Keratinocyte (primary cell): Measurements from ENCODE around the gene ALOXE3. TPM values are rescaled to one million over a fixed set of nuclear protein-coding genes. Genes with fewer than 3 reads are reported as not detected.

Source experiments
- DNase-seq: peaks from one replicate; pipeline ENCODE4 v3.0.0-alpha.2; 2011; ENCODE audit warnings: low read depth, missing footprints, low spot score
- FAIRE-seq: peaks from 2 replicates; lab custom pipeline; 2011; peaks lifted over from hg19 to GRCh38; lab: Jason Lieb, UNC
- H2AFZ ChIP-seq: 2 replicates; pipeline ENCODE4 v1.6.0; 2012; ENCODE audit warnings: low read length, control low read depth, inconsistent platforms; ENCODE audit not compliant: control insufficient read depth
- H3K27ac ChIP-seq: 2 replicates; pipeline ENCODE4 v1.5.1; 2011; ENCODE audit warnings: low read length; ENCODE audit not compliant: control insufficient read depth, insufficient read depth
- H3K27me3 ChIP-seq: 3 replicates; pipeline ENCODE4 v1.6.0; 2011; ENCODE audit warnings: low read length; ENCODE audit not compliant: control insufficient read depth, insufficient read depth; ENCODE audit errors: extremely low read depth
- H3K36me3 ChIP-seq, 2 experiments: 2 replicates in 1 of 2; 3 replicates in 1 of 2; pipeline ENCODE4 v1.5.1; 2011; ENCODE audit warnings: low read length in 2 of 2, mild to moderate bottlenecking in 1 of 2; ENCODE audit not compliant: control insufficient read depth in 2 of 2, insufficient read depth in 2 of 2; ENCODE audit errors: extremely low read depth in 1 of 2
- H3K4me1 ChIP-seq: 3 replicates; pipeline ENCODE4 v1.5.1; 2011; ENCODE audit warnings: low read length; ENCODE audit not compliant: control insufficient read depth, insufficient read depth; ENCODE audit errors: extremely low read depth
- H3K4me2 ChIP-seq: 3 replicates; pipeline ENCODE4 v1.6.0; 2011; ENCODE audit warnings: low read depth, low read length; ENCODE audit not compliant: control insufficient read depth, insufficient read depth; ENCODE audit errors: extremely low read depth
- H3K4me3 ChIP-seq, 3 experiments: fragments of 200-600 bp in 1 of 3; sonication (generic) in 1 of 3; 2 replicates in 2 of 3; 3 replicates in 1 of 3; pipeline ENCODE4 v1.5.1; 2011 to 2016; ENCODE audit warnings: low read length in 3 of 3, mild to moderate bottlenecking in 3 of 3, control low read depth in 2 of 3, inconsistent platforms in 1 of 3, low read depth in 1 of 3, mixed read lengths in 1 of 3, mixed run types in 1 of 3, moderate library complexity in 1 of 3; ENCODE audit not compliant: control insufficient read depth in 2 of 3, insufficient read depth in 2 of 3; ENCODE audit errors: extremely low read depth in 1 of 3
- H3K79me2 ChIP-seq: 2 replicates; pipeline ENCODE4 v1.6.0; 2012; ENCODE audit warnings: low read length; ENCODE audit not compliant: control insufficient read depth, insufficient read depth
- H3K9ac ChIP-seq: 3 replicates; pipeline ENCODE4 v1.6.0; 2011; ENCODE audit warnings: low read length; ENCODE audit not compliant: control insufficient read depth, insufficient read depth; ENCODE audit errors: extremely low read depth
- H3K9me1 ChIP-seq: 3 replicates; pipeline ENCODE4 v1.6.0; 2011; ENCODE audit warnings: low read length; ENCODE audit not compliant: control insufficient read depth, insufficient read depth; ENCODE audit errors: extremely low read depth
- H3K9me3 ChIP-seq: 2 replicates; pipeline ENCODE4 v1.5.1; 2012; ENCODE audit warnings: low read depth, low read length; ENCODE audit not compliant: control insufficient read depth
- H4K20me1 ChIP-seq: 3 replicates; pipeline ENCODE4 v1.6.0; 2011; ENCODE audit warnings: low read length; ENCODE audit not compliant: control insufficient read depth, insufficient read depth; ENCODE audit errors: extremely low read depth
- EZH2 ChIP-seq: IDR thresholded peaks from one replicate; pipeline ENCODE4 v1.6.1; 2012; ENCODE audit warnings: inconsistent platforms, mild to moderate bottlenecking, low read length, moderate library complexity
- dilution Hi-C: fragments of 300-500 bp; cut with MboI; formaldehyde crosslinking; loops from one replicate; pipeline ENCODE4 v1.7.0; 2020; ENCODE audit warnings: low sequenced_read_pairs; ENCODE audit not compliant: extremely low pct_ligation_motif_present
- polyA plus RNA-seq, 5 experiments: library from polyadenylated mRNA; depleted of rRNA in 3 of 5; stranded (reverse) in 3 of 5; stranded (forward) in 1 of 5; unstranded in 1 of 5; fragments of >200 nt; gene quantifications; 1 replicate in 1 of 5; 2 replicates in 3 of 5; 3 replicates in 1 of 5; pipeline versions ENCODE4 v1.2.1 to v1.2.3, GENCODE V29; 2011 to 2012; ENCODE audit warnings: missing spikeins in 2 of 5, low read depth in 1 of 5, low replicate concordance in 1 of 5
- TF ChIP-seq, protein P1 (sequence below), 3 experiments: IDR thresholded peaks in 1 of 3; conservative IDR thresholded peaks in 1 of 3; optimal IDR thresholded peaks in 1 of 3; 2 replicates in 2 of 3; 3 replicates in 1 of 3; pipeline versions ENCODE3 to v1.5.1; 2011; ENCODE audit warnings: low read length in 3 of 3, mild to moderate bottlenecking in 3 of 3, moderate library complexity in 2 of 3, control low read depth in 1 of 3, inconsistent platforms in 1 of 3; ENCODE audit not compliant: insufficient read depth in 2 of 3; ENCODE audit errors: extremely low read depth in 1 of 3

The ALOXE3 gene
- polyA plus RNA-seq, 1 donor (not counting 4 experiments of a cell fraction or from before 2014, with no cell fraction given): 2.7 TPM

DNA sequence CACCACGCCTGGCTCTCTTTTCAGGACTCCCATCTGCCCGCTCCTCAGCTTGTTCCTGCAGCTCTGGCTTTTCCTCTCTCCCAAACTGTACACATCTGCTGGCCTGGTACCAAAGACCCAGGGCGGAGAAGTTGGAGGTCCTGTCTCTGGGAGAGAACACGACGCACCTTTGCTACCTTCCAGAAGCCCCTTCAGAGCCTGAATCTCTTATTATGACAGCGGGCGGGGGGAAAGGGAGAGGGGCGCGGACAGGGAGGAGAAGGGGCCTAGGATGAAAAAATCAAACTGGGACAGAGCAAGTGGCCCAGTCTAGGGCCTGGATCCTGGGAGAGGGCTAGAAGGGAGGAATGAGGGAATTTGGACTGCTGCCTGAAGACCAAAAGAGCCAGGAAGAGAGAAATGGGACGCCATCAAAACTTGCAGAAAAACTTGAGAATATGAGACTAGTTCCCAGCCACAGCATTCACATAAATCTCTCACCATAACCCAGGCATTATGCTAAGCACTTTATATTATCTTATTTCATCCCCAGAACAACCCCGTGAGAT lies 36.4 kb upstream of the ALOXE3 start:
- no peak for FAIRE-seq
- TF ChIP-seq, protein P1, sequence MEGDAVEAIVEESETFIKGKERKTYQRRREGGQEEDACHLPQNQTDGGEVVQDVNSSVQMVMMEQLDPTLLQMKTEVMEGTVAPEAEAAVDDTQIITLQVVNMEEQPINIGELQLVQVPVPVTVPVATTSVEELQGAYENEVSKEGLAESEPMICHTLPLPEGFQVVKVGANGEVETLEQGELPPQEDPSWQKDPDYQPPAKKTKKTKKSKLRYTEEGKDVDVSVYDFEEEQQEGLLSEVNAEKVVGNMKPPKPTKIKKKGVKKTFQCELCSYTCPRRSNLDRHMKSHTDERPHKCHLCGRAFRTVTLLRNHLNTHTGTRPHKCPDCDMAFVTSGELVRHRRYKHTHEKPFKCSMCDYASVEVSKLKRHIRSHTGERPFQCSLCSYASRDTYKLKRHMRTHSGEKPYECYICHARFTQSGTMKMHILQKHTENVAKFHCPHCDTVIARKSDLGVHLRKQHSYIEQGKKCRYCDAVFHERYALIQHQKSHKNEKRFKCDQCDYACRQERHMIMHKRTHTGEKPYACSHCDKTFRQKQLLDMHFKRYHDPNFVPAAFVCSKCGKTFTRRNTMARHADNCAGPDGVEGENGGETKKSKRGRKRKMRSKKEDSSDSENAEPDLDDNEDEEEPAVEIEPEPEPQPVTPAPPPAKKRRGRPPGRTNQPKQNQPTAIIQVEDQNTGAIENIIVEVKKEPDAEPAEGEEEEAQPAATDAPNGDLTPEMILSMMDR (optimal IDR thresholded peaks at IDR 0.05 in 1 of 3, IDR thresholded peaks at IDR 0.05 in 1 of 3, conservative IDR thresholded peaks at IDR 0.05 in 1 of 3; ENCODE audit: extremely low read depth in 1 of 3, insufficient read depth in 2 of 3, low read length in 3 of 3): no peak
- no peak for TF ChIP-seq EZH2

DNA sequence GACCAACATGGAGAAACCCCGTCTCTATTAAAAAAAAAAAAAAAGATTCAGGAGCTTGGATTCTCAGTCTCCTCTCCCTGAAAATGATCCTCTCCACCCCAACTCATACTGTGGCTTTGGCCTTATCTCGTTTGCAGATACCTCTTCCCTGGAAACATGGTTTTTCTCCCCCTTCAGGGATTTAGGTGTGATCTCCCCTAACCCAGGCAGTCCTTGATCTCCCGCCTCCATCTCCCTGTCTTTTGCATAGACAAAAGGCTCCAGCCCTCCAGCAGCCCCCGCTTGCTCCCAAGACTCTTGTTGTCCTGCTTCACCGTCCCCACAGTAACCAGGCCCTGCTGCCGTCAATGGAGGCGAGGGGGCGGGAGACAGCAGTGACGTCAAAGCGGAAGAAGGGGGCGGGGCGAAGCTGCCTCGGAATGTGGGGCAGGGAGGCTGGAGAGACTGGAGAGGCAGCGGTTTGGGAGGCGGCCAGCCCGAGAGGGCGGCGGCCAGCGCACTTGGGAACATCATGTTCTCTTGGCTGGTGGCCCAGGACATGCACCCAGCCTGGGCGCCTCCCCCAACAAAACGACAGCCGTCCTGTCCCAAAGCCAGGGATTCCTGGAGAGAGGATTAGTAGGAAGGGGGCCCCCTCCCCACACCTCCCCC lies 35.8 kb upstream of the ALOXE3 start:
- peak; percentile 93 for DNase-seq

More for the DNA sequence above, 36.4 kb upstream of the ALOXE3 start:
- Histone ChIP-seq H3K9ac (peak overlapping the region; percentile 100), H3K4me1 (peaks cover 42% of the 10 kb centered on the region), H3K4me3 (peak overlapping the region; percentile 78 to 100 (median 79)), H3K27me3 (no peaks in the 10 kb centered on the region), H4K20me1 (peaks cover 13% of the 10 kb centered on the region), H3K9me1 (peaks cover 11% of the 10 kb centered on the region), H3K36me3 (peaks cover 12 to 33% of the 10 kb centered on the region in 2 experiments), H3K27ac (peak overlapping the region; percentile 98), H2AFZ (no peak overlapping the region), H3K9me3 (no peaks in the 10 kb centered on the region), H3K4me2 (peak overlapping the region; percentile 86), H3K79me2 (peaks cover 51% of the 10 kb centered on the region)
- no peak for DNase-seq
- dilution Hi-C loops: no loop called here

More for the DNA sequence above, 35.8 kb upstream of the ALOXE3 start:
- Histone ChIP-seq H3K9me1 (peaks cover 11% of the 10 kb centered on the region), H3K36me3 (peaks cover 15 to 34% of the 10 kb centered on the region in 2 experiments), H3K9me3 (no peaks in the 10 kb centered on the region), H3K27me3 (no peaks in the 10 kb centered on the region), H3K27ac (peak overlapping the region; percentile 98), H3K4me3 (peak overlapping the region; percentile 78 to 100 (median 79)), H3K79me2 (peaks cover 51% of the 10 kb centered on the region), H3K4me2 (peak overlapping the region; percentile 90), H4K20me1 (peaks cover 13% of the 10 kb centered on the region), H3K4me1 (peaks cover 42% of the 10 kb centered on the region), H2AFZ (no peak overlapping the region), H3K9ac (peak overlapping the region; percentile 100)
- TF ChIP-seq, protein P1 (optimal IDR thresholded peaks at IDR 0.05 in 1 of 3, IDR thresholded peaks at IDR 0.05 in 1 of 3, conservative IDR thresholded peaks at IDR 0.05 in 1 of 3; ENCODE audit: extremely low read depth in 1 of 3, insufficient read depth in 2 of 3, low read length in 3 of 3): no peak
- no peak for TF ChIP-seq EZH2
- dilution Hi-C loops: no loop called here
- FAIRE-seq: peak; percentile 85
